Measurements from ENCODE around the gene SLC6A12.

DNA sequence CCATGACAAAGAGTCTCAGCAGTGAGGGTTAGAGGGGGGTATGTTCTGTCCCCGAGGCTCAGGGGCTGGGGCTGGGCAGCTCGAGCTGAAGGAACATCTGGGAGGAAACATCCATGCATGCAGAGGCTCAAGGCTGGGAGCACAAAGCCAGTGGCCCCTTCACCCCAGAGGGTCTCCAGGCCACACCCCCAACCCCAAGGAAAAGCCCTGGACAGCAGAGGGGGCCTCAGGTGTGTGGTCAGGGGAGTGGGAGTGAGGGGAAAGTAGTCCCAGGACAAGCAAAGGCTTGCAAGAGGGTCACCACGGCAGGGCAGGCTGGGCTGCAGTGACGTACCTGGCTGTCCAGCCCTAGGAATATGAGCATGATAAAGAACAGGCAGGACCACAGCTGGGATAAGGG, 17.5 kb downstream of the SLC6A12 start:
- no peak for TF ChIP-seq POLR2A (IDR thresholded peaks at IDR 0.05)
- TF ChIP-seq, protein P1, sequence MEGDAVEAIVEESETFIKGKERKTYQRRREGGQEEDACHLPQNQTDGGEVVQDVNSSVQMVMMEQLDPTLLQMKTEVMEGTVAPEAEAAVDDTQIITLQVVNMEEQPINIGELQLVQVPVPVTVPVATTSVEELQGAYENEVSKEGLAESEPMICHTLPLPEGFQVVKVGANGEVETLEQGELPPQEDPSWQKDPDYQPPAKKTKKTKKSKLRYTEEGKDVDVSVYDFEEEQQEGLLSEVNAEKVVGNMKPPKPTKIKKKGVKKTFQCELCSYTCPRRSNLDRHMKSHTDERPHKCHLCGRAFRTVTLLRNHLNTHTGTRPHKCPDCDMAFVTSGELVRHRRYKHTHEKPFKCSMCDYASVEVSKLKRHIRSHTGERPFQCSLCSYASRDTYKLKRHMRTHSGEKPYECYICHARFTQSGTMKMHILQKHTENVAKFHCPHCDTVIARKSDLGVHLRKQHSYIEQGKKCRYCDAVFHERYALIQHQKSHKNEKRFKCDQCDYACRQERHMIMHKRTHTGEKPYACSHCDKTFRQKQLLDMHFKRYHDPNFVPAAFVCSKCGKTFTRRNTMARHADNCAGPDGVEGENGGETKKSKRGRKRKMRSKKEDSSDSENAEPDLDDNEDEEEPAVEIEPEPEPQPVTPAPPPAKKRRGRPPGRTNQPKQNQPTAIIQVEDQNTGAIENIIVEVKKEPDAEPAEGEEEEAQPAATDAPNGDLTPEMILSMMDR (IDR thresholded peaks at IDR 0.05 in 8 of 11, conservative IDR thresholded peaks at IDR 0.05 in 3 of 11): no peak

All from spleen (tissue), 7 donors.